Activated naive CD8-positive, alpha-beta T cell treated with anti-CD3 and anti-CD28 coated beads, Interleukin-2, amount 10 ng/mL, durations not matched to agents 7 days and 5 days (primary cell): ENCODE data around the gene MANBA. TPM values are rescaled to one million over a fixed set of nuclear protein-coding genes. Genes with fewer than 3 reads are reported as not detected.

ENCODE experiments used
- ATAC-seq: fragments of 150-1000 bp; cut with Tn5 transposase; one replicate; pipeline ENCODE4 v1.10.0; 2021; ENCODE audit warnings: low read depth, moderate library complexity
- POLR2A ChIA-PET: fragments of 350-600 bp; sonication (Branson Sonifier 250); formaldehyde crosslinking; loops from one replicate; lab custom pipeline; 2021; ENCODE audit warnings: antibody characterized with exemption; lab: Charles Lee
- DNase-seq: peaks from one replicate; pipeline ENCODE4 v3.0.0; 2021
- H3K27ac Mint-ChIP-seq: one replicate; pipeline ENCODE4 v1.8.0; 2022; ENCODE audit warnings: mild to moderate bottlenecking, mixed read lengths
- H3K27me3 Mint-ChIP-seq: one replicate; pipeline ENCODE4 v1.8.0; 2022; ENCODE audit warnings: mild to moderate bottlenecking, moderate library complexity, mixed read lengths
- H3K36me3 Mint-ChIP-seq: one replicate; pipeline ENCODE4 v1.8.0; 2021; ENCODE audit warnings: mild to moderate bottlenecking, mixed read lengths
- H3K4me1 Mint-ChIP-seq: one replicate; pipeline ENCODE4 v1.8.0; 2021; ENCODE audit warnings: mixed read lengths
- H3K4me3 Mint-ChIP-seq: one replicate; pipeline ENCODE4 v1.8.0; 2022; ENCODE audit warnings: mild to moderate bottlenecking, moderate library complexity, mixed read lengths
- H3K9me3 Mint-ChIP-seq: one replicate; pipeline ENCODE4 v1.8.0; 2021; ENCODE audit warnings: mixed read lengths
- total RNA-seq, 2 experiments: library from RNA; stranded (reverse); gene quantifications; one replicate each; pipeline ENCODE4 v1.2.3, GENCODE V29; 2021

Gene MANBA
- total RNA-seq, 2 experiments from 2014 or later, result 23.8 to 27.2 TPM

DNA sequence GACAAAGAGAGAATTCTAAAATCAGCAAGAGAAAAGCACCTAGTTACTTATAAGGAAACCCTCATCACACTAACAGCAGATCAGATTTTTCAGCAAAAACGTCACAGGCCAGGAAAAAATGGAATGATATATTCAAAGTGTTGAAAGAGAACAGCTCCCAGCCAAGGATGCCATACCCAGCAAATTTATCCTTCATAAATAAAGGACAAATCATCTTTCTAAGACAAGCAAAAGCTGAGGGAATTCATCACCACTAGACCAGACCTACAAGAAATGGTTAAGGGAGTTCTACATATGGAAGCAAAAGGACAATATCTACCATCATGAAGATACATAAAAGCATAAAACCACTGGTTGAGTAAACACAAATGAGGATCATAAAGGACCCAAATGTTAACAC, 53.6 kb downstream of the MANBA start:
- H3K36me3 Mint-ChIP-seq, result peaks cover 51% of the 10 kb centered on the region
- H3K4me1 Mint-ChIP-seq, result no peaks in the 10 kb centered on the region
- ATAC-seq (no peak), DNase-seq (no peak)
- H3K9me3 Mint-ChIP-seq, result peaks cover 5% of the 10 kb centered on the region
- no peaks in the 10 kb centered on the region for H3K27me3 Mint-ChIP-seq
- no peak overlapping the region for H3K4me3 Mint-ChIP-seq
- H3K27ac Mint-ChIP-seq, result no peak overlapping the region
- POLR2A ChIA-PET, result no interaction called here

DNA sequence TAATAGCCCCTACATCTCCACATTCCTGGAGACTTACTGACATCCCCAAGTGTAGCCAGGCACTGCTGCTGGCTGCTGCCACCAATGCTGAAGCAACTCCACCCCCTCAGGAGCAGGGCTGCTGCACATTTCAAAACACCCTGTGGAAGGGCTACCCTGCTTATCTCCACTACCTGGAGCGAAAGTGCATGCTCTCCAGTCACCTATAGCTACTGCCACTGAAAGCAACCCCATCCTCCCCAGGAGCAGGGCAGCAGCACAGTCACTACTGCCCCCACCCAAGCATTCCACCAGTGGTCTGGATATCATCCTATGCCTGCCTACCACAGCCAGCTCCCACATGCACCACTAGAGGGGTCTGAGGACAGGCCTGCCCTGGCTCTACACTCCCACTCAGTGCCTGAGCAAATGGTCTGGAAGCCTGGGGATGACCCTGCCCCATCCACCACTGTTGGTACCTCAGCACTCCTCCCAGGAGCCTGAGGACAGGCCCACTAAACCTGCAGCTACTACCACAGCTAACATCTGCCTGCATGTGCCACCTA, 55.3 kb downstream of the MANBA start:
- POLR2A ChIA-PET, result no interaction called here
- no peak overlapping the region for H3K27ac Mint-ChIP-seq

DNA sequence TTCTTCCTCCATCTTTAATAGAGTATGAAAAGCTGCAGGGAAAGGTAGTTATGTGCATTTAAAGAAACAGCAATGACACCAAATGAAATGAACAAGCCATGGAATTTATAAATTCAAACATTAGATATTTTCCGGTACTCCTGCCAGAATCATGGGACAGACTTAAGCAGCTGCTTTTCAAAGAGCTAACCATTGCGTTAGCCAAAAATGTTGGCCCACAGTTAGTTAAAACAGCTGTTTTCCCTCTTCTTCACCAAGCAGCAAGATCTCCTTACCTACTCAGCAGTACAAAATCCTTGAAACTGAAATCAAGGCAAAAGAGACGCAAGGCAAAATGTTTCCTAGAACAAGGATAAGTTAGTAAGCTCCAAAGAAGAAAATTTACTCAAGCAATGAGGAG, 64.0 kb downstream of the MANBA start:
- Mint-ChIP-seq H3K27ac (no peak overlapping the region), H3K9me3 (no peaks in the 10 kb centered on the region), H3K27me3 (no peaks in the 10 kb centered on the region), H3K4me3 (no peak overlapping the region), H3K36me3 (peaks cover 14% of the 10 kb centered on the region), H3K4me1 (peaks cover 2% of the 10 kb centered on the region)
- no peak for ATAC-seq
- POLR2A ChIA-PET, result no interaction called here
- no peak for DNase-seq

More for the DNA sequence above, 55.3 kb downstream of the MANBA start:
- H3K36me3 Mint-ChIP-seq, result peaks cover 44% of the 10 kb centered on the region
- peaks cover 5% of the 10 kb centered on the region for H3K9me3 Mint-ChIP-seq
- ATAC-seq (no peak), DNase-seq (no peak)
- H3K4me1 Mint-ChIP-seq, result no peaks in the 10 kb centered on the region
- H3K27me3 Mint-ChIP-seq, result no peaks in the 10 kb centered on the region
- H3K4me3 Mint-ChIP-seq, result no peak overlapping the region

DNA sequence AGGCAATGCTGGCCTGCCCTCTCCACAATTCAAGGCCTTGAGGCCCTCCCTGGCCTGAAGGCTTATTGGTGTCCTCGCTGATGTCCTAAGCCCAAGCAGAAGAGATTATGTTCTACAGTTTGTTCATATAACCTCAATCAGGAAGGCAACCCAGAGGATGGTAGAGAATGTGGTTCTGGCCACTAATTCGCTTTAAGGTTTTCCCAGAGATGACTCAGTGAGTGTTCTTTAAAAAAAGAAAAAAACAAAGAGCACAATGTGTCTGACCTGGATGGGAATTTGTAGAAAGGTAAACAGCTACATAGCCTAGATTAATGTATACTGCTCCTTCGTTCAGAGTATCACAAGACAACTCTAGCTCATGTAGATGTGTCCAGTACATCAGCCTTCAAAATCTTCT, 66.0 kb downstream of the MANBA start:
- no peaks in the 10 kb centered on the region for H3K27me3 Mint-ChIP-seq
- DNase-seq, result no peak
- H3K9me3 Mint-ChIP-seq, result no peaks in the 10 kb centered on the region
- no peak for ATAC-seq
- peaks cover 14% of the 10 kb centered on the region for H3K36me3 Mint-ChIP-seq
- POLR2A ChIA-PET, result no interaction called here
- no peak overlapping the region for H3K4me3 Mint-ChIP-seq
- H3K4me1 Mint-ChIP-seq, result peaks cover 2% of the 10 kb centered on the region
- no peak overlapping the region for H3K27ac Mint-ChIP-seq

DNA sequence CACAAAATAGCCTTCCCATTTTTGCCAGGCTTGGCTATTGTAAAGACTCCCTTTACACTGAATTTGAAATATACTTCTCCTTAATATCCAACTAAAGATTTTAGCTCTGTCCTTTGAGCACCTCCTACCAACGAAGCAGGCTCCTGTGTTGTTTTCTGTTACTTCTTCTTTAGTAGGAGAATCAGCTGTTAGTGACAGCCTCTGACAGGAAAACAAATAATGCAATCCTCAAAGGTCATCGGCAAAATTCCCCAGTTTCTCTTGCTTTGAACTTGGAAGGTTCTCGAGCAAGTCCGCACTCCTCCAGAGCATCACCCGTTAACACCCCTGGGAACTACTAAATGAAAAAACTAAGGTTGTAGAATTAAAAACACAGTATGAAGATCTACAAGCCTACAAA, 66.9 kb downstream of the MANBA start:
- no peak for DNase-seq
- Mint-ChIP-seq H3K36me3 (peaks cover 16% of the 10 kb centered on the region), H3K4me1 (peaks cover 2% of the 10 kb centered on the region), H3K4me3 (no peak overlapping the region), H3K27ac (no peak overlapping the region), H3K27me3 (no peaks in the 10 kb centered on the region), H3K9me3 (no peaks in the 10 kb centered on the region)
- POLR2A ChIA-PET, result no interaction called here
- no peak for ATAC-seq

DNA sequence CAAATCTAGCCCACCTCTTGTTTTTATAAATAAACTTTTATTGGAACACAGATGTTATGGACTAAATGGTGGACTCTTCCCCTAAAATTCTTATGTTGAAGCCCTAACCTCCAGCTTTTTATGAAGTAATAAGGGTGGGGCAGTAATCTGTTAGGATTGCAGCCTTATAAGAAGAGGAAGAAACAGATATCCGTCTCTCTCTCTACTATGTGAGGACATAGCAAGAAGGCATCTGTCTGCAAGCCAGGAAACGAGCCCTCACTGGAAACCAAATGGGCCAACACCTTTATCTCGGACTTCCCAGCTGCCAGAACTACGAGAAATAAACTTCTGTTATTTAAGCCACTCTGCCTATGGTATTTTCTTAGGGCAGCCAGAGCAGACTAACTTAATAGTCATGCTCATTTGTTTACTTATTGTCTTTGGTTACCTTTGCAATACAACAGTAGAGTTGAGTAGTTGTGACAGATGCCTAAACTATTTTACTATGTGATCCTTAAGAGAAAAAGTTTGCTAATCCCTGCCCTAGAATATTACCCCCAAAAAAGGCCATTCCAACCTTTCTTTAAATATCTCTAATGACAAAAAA, 67.4 kb downstream of the MANBA start:
- Mint-ChIP-seq H3K4me3 (no peak overlapping the region), H3K27ac (no peak overlapping the region), H3K4me1 (peaks cover 2% of the 10 kb centered on the region), H3K9me3 (no peaks in the 10 kb centered on the region), H3K36me3 (peaks cover 16% of the 10 kb centered on the region), H3K27me3 (no peaks in the 10 kb centered on the region)
- ATAC-seq (no peak), DNase-seq (no peak)
- POLR2A ChIA-PET, result no interaction called here

DNA sequence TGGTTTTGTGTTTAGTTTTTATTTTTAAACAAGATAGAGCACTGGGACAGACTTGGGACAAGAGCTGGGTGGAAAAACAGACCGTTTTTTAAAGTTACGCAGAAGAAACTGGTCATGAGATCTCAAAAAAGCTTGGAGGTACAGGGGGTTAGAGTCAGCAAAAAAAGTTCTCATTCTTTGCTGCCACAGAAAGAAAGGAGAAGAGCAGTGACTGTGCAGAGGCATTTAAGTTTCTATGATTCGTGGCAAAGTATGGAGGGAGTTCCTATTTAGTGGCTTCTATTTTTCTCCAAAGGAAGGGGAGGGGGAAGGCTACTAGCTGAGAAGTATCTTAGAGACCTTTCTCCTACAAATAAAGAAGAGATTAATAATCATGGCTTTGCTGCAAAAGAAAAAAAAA, 68.3 kb downstream of the MANBA start:
- Mint-ChIP-seq H3K27ac (no peak overlapping the region), H3K27me3 (no peaks in the 10 kb centered on the region), H3K9me3 (no peaks in the 10 kb centered on the region), H3K36me3 (peaks cover 16% of the 10 kb centered on the region), H3K4me1 (peaks cover 2% of the 10 kb centered on the region), H3K4me3 (no peak overlapping the region)
- POLR2A ChIA-PET, result no interaction called here
- DNase-seq (no peak), ATAC-seq (no peak)

DNA sequence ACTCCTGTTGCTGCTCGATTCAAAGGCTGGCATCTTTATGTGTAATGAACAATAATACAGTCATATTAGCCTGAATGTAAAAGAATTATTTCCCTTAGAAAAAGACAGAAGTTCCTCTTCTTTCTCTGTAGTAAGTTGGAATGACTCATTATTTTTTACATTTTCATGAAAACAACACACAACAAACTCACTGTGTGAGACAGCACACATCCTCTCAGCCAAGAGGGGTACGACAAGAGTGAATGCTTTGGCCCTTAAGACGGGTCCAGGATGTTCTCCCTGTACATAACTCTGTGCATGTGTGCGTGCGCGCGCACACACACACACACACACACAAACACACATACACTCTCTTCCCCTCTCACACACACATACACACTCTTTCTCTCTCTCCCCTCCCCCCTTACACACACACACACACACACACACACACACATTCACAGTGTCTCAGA, 72.8 kb downstream of the MANBA start:
- no peak overlapping the region for H3K27ac Mint-ChIP-seq
- peaks cover 6% of the 10 kb centered on the region for H3K36me3 Mint-ChIP-seq
- no peak overlapping the region for H3K4me3 Mint-ChIP-seq
- H3K4me1 Mint-ChIP-seq, result no peaks in the 10 kb centered on the region
- H3K27me3 Mint-ChIP-seq, result no peaks in the 10 kb centered on the region
- no peak for DNase-seq
- POLR2A ChIA-PET, result no interaction called here
- no peaks in the 10 kb centered on the region for H3K9me3 Mint-ChIP-seq
- ATAC-seq, result no peak

DNA sequence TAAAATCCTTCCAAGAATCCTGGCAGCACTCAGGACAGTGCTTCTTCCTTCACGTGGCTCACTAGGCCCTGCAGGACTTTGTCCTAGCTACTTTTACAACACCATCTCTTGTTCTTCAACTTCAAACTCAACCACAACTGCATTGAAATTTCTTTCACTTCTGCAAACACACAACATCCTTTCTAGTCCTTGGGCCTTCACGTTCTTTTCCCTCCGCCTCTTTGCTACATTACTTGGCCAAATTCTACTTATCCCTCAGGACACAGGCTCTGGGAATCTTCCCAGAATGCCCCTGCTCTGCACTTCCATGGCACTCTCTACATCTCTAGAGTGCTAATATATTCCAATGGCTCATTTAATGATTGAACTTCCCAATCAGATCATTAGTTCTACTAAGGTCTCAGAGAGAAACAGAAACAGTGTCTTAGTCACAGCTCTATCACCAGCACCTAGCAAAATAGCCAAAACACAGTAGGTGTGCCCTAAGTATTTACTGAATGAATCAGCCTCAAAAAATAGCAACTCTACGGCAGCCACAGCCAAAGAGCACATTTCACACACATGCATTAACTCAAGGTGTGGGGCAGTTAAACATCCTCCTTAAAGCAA, 73.3 kb downstream of the MANBA start:
- DNase-seq, result no peak
- Mint-ChIP-seq H3K4me1 (no peaks in the 10 kb centered on the region), H3K36me3 (peaks cover 7% of the 10 kb centered on the region), H3K27ac (no peak overlapping the region), H3K4me3 (no peak overlapping the region), H3K27me3 (no peaks in the 10 kb centered on the region), H3K9me3 (no peaks in the 10 kb centered on the region)
- no peak for ATAC-seq
- POLR2A ChIA-PET, result no interaction called here

DNA sequence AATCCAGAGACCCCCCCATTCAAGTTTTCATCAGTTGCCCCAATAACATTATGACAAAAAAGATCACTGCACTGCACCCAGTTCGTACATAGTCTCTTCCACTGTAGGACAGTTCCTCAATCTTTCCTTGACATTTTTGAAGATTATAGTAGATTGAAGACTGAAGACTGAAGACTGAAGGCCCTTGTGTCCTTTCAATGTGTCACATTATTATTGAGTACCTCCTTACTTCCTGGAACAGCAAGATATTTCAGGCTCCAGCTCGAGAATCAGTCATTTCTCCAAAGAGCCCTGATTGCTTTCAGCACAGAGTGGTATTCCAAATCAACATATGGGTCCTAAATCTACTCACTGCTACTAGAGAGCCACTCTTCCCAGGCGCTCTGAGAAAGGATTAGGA, 75.0 kb downstream of the MANBA start:
- peaks cover 7% of the 10 kb centered on the region for H3K36me3 Mint-ChIP-seq
- H3K27ac Mint-ChIP-seq, result no peak overlapping the region
- POLR2A ChIA-PET, result no interaction called here
- H3K4me3 Mint-ChIP-seq, result no peak overlapping the region
- no peak for DNase-seq
- H3K4me1 Mint-ChIP-seq, result no peaks in the 10 kb centered on the region
- no peak for ATAC-seq
- no peaks in the 10 kb centered on the region for H3K27me3 Mint-ChIP-seq
- no peaks in the 10 kb centered on the region for H3K9me3 Mint-ChIP-seq

DNA sequence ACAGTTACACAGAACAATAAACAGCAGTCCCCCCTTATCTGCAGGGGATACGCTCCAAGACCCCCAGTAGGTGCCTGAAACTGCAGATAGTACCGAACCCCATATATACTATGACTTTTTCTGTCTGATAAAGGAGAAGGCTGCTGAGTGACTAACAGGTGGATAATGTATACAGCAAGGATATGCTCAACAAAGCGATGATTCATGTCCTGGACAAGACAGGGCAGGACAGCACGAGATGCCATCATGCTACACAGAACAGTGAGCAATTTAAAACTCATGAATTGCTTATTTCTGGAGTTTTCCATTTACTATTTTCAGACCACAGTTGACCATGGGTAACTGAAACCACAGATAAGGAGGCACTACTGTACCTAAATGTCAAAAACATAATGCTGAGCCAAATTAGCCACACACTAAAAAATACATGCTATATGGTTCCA, 76.1 kb downstream of the MANBA start:
- Mint-ChIP-seq H3K4me3 (no peak overlapping the region), H3K36me3 (peaks cover 6% of the 10 kb centered on the region), H3K27me3 (no peaks in the 10 kb centered on the region), H3K4me1 (no peaks in the 10 kb centered on the region), H3K27ac (no peak overlapping the region), H3K9me3 (no peaks in the 10 kb centered on the region)
- no peak for ATAC-seq
- POLR2A ChIA-PET, result no interaction called here
- DNase-seq, result no peak

DNA sequence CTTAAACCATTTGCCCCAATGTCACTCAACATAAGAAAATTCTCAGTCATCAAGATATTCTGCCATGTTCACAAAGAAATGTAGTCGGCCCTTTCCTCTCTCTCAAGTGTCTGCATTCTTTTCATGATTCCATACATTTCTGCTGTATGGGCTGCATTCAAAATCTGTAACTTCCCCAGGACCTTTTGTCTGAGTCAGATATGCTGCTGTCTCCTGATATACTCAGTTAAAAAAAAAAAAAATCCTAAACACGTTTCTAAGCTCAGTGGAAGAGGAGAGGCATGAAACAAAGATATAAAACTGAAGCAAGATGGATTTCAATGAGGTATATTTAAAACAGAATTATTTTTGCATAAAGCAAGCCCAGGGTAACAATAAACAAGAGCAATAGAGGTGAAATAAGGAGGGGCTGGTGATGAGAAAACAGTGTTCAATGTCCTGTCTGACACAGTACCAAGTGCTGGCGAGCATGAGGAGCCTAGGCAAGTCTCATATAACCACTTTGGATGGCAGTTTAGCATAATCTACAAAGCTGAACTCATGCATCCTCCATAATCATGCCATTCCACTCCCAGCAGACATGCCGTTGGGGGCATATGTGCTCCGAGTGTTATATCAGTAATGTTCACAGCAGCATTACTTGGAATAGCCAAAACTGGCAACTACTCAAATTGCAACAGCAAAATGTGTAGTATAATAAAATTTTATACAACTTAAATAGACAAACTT, 76.7 kb downstream of the MANBA start:
- ATAC-seq (no peak), DNase-seq (no peak)
- peaks cover 6% of the 10 kb centered on the region for H3K36me3 Mint-ChIP-seq
- H3K27ac Mint-ChIP-seq, result no peak overlapping the region
- H3K27me3 Mint-ChIP-seq, result no peaks in the 10 kb centered on the region
- no peak overlapping the region for H3K4me3 Mint-ChIP-seq
- no peaks in the 10 kb centered on the region for H3K4me1 Mint-ChIP-seq
- H3K9me3 Mint-ChIP-seq, result no peaks in the 10 kb centered on the region
- POLR2A ChIA-PET, result no interaction called here

DNA sequence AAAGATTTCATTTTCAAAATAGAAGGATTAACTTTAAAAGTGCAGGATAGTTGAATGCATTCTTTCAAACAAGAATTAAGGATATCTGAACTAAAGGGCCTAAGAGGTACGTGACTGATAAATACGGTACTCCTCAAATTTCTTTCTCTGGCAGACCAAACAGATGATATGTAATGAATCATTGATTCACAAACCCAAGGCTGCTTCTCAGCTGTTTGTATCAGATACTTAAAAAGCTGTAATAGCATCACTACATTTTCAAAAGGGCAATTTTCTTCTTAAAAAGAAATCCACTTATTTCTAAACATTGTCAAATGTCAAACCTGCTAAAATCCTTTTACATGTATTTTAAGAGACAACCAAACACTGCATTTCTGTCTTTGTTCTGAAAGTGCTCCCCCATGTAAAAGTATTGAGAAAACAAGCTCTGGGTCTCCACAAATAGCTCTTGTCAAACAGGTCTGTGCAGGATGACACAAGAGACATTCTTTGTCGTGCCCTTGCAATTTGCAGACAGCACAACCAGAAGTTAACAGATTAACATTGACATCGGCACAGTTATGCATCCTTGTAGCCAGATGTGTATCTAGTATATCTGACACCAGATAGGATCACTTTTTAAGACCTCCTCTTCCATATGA, 82.0 kb downstream of the MANBA start:
- no peaks in the 10 kb centered on the region for H3K4me1 Mint-ChIP-seq
- peaks cover 6% of the 10 kb centered on the region for H3K36me3 Mint-ChIP-seq
- no peak overlapping the region for H3K4me3 Mint-ChIP-seq
- POLR2A ChIA-PET, result no interaction called here
- no peak overlapping the region for H3K27ac Mint-ChIP-seq
- H3K27me3 Mint-ChIP-seq, result no peaks in the 10 kb centered on the region
- DNase-seq (no peak), ATAC-seq (no peak)
- no peaks in the 10 kb centered on the region for H3K9me3 Mint-ChIP-seq
